HepG2 (cell line): ENCODE results near the gene RPAP2. TPM values are rescaled to one million over a fixed set of nuclear protein-coding genes. Genes with fewer than 3 reads are reported as not detected.

Experiments
- ATAC-seq: fragments of 200-7000 bp; cut with Tn5 transposase; 3 replicates; pipeline ENCODE4 v1.9.1; 2020; ENCODE audit warnings: mild to moderate bottlenecking, moderate library complexity
- BruUV-seq: library from RNA; stranded (reverse); fragments of 400-500 nt; replicated peaks from 2 replicates; lab custom pipeline; 2021; lab: Mats Ljungman, UMichigan
- CTCF ChIA-PET: fragments of 300-600 bp; formaldehyde crosslinking; extraction: SDS; loops from one replicate; lab custom pipeline; 2021; ENCODE audit warnings: low total read pairs, inconsistent platforms, low intra/inter-chr PET ratio; lab: Yijun Ruan, JAX
- POLR2A ChIA-PET: fragments of 350-600 bp; sonication (Branson Sonifier 250); formaldehyde crosslinking; loops from one replicate; lab custom pipeline; 2020; ENCODE audit warnings: antibody characterized with exemption, inconsistent platforms; lab: Yijun Ruan, JAX
- DNase-seq: peaks from one replicate; pipeline ENCODE4 v3.0.0-alpha.2; 2015; ENCODE audit warnings: low spot score
- FAIRE-seq: peaks from 3 replicates; lab custom pipeline; 2011; peaks lifted over from hg19 to GRCh38; lab: Jason Lieb, UNC
- H2AFZ ChIP-seq: one replicate; pipeline ENCODE4 v1.6.1; 2011; ENCODE audit warnings: low read length, inconsistent platforms
- H3K27ac ChIP-seq: fragments of 300-600 bp; 3 replicates; pipeline ENCODE4 v1.8.0; 2011; ENCODE audit warnings: mixed run types, mild to moderate bottlenecking, mixed read lengths, low read length, inconsistent platforms; ENCODE audit not compliant: insufficient read depth; ENCODE audit errors: extremely low read length
- H3K27me3 ChIP-seq, 2 experiments: fragments of 200-600 bp in 1 of 2; 2 replicates in 1 of 2; 3 replicates in 1 of 2; pipeline versions ENCODE4 v1.6.0 to v1.8.0; 2011; ENCODE audit warnings: low read length in 2 of 2, mild to moderate bottlenecking in 2 of 2, moderate library complexity in 2 of 2, inconsistent platforms in 1 of 2; ENCODE audit not compliant: insufficient read depth in 2 of 2, control insufficient read depth in 1 of 2
- H3K36me3 ChIP-seq, 2 experiments: fragments of 200-600 bp in 1 of 2; replicated peaks in 1 of 2; 2 replicates in 1 of 2; 3 replicates in 1 of 2; pipeline versions ENCODE4 v1.5.1 to v1.8.0; 2011; ENCODE audit warnings: low read length in 2 of 2, inconsistent platforms in 1 of 2; ENCODE audit not compliant: insufficient read depth in 2 of 2, control insufficient read depth in 1 of 2
- H3K4me1 ChIP-seq: 2 replicates; pipeline ENCODE4 v1.5.1; 2012; ENCODE audit warnings: low read length, inconsistent platforms; ENCODE audit not compliant: insufficient read depth
- H3K4me2 ChIP-seq: 2 replicates; pipeline ENCODE4 v1.6.0; 2011; ENCODE audit warnings: low read depth, low read length, inconsistent platforms
- H3K4me3 ChIP-seq, 3 experiments: fragments of 200-600 bp in 1 of 3; sonication (generic), shearing (Covaris generic) in 1 of 3; replicated peaks in 1 of 3; 2 replicates each; pipeline ENCODE4 v1.5.1; 2011 to 2016; ENCODE audit warnings: low read length in 3 of 3, inconsistent platforms in 2 of 3, low read depth in 2 of 3, mild to moderate bottlenecking in 2 of 3, control low read depth in 1 of 3, mixed read lengths in 1 of 3; ENCODE audit not compliant: insufficient read depth in 1 of 3
- H3K79me2 ChIP-seq: one replicate; pipeline ENCODE4 v1.6.1; 2011; ENCODE audit warnings: low read length, inconsistent platforms; ENCODE audit not compliant: insufficient read depth
- H3K9ac ChIP-seq: 2 replicates; pipeline ENCODE4 v1.6.0; 2011; ENCODE audit warnings: mild to moderate bottlenecking, low read depth, low read length, inconsistent platforms; ENCODE audit not compliant: insufficient read depth
- H3K9me3 ChIP-seq: 2 replicates; pipeline ENCODE4 v1.5.1; 2012; ENCODE audit warnings: mild to moderate bottlenecking, low read length
- H4K20me1 ChIP-seq: 2 replicates; pipeline ENCODE4 v1.6.0; 2011; ENCODE audit warnings: inconsistent platforms, mild to moderate bottlenecking, low read length, moderate library complexity; ENCODE audit not compliant: insufficient read depth
- AGO2 ChIP-seq: fragments of 200-400 bp; formaldehyde crosslinking; optimal IDR thresholded peaks from 2 replicates; pipeline ENCODE3; 2017; ENCODE audit warnings: mild to moderate bottlenecking, low read depth, low read length, moderate library complexity
- CEBPG ChIP-seq: IDR thresholded peaks from 2 replicates; pipeline ENCODE4 v1.6.1; 2016
- GPN1 ChIP-seq: sonication (generic); formaldehyde crosslinking; IDR thresholded peaks from 2 replicates; pipeline ENCODE4 v1.5.1; 2020; ENCODE audit warnings: missing genetic modification reagents, borderline replicate concordance
- HCFC1 ChIP-seq: fragments of 150-350 bp; IDR thresholded peaks from 2 replicates; pipeline ENCODE4 v1.6.1; 2014; ENCODE audit warnings: low read depth, low read length
- MAF1 ChIP-seq: sonication (generic); formaldehyde crosslinking; IDR thresholded peaks from 2 replicates; pipeline ENCODE4 v1.5.0; 2020; ENCODE audit warnings: missing genetic modification reagents, borderline replicate concordance
- PLRG1 ChIP-seq: fragments of 450-650 bp; conservative IDR thresholded peaks from 2 replicates; pipeline ENCODE4 v1.6.1; 2016
- RFX3 ChIP-seq: IDR thresholded peaks from 2 replicates; pipeline ENCODE4 v1.6.1; 2016; ENCODE audit warnings: missing biosample characterization, missing genetic modification reagents
- SKI ChIP-seq: fragments of 450-650 bp; IDR thresholded peaks from one replicate; pipeline ENCODE4 v1.6.1; 2018; ENCODE audit warnings: mild to moderate bottlenecking; ENCODE audit not compliant: partially characterized antibody
- STAG1 ChIP-seq: sonication (generic); formaldehyde crosslinking; IDR thresholded peaks from 2 replicates; pipeline ENCODE4 v1.4.0; 2020; ENCODE audit warnings: missing genetic modification reagents
- TBL1XR1 ChIP-seq: fragments of 150-350 bp; IDR thresholded peaks from 2 replicates; pipeline ENCODE4 v1.6.1; 2014; ENCODE audit warnings: borderline replicate concordance, low read length; ENCODE audit not compliant: partially characterized antibody
- ZBTB20 ChIP-seq: sonication (generic); formaldehyde crosslinking; IDR thresholded peaks from 2 replicates; pipeline ENCODE4 v1.8.1; 2023; ENCODE audit warnings: missing genetic modification reagents, low read depth, mild to moderate bottlenecking, borderline replicate concordance
- ZFP36L2 ChIP-seq: sonication (generic); formaldehyde crosslinking; IDR thresholded peaks from 2 replicates; pipeline ENCODE4 v1.4.0; 2020; ENCODE audit warnings: missing genetic modification reagents
- ZMYM3 ChIP-seq: sonication (generic); formaldehyde crosslinking; IDR thresholded peaks from 2 replicates; pipeline ENCODE4 v1.5.1; 2020; ENCODE audit warnings: mild to moderate bottlenecking, missing genetic modification reagents
- ZNF335 ChIP-seq: sonication (generic); formaldehyde crosslinking; IDR thresholded peaks from 2 replicates; pipeline ENCODE4 v1.4.0; 2020; ENCODE audit warnings: missing genetic modification reagents
- ZNF674 ChIP-seq: sonication (generic); formaldehyde crosslinking; IDR thresholded peaks from 2 replicates; pipeline ENCODE4 v1.5.0; 2020; ENCODE audit warnings: low read depth, mild to moderate bottlenecking, missing genetic modification reagents
- ZNF761 ChIP-seq: sonication (generic); formaldehyde crosslinking; conservative IDR thresholded peaks from 2 replicates; pipeline ENCODE4 v1.4.0; 2020; ENCODE audit warnings: mild to moderate bottlenecking, missing genetic modification reagents
- ZNF772 ChIP-seq: sonication (generic); formaldehyde crosslinking; IDR thresholded peaks from 2 replicates; pipeline ENCODE4 v1.5.0; 2020; ENCODE audit warnings: mild to moderate bottlenecking, missing genetic modification reagents
- ZSCAN20 ChIP-seq: sonication (generic); formaldehyde crosslinking; IDR thresholded peaks from 2 replicates; pipeline ENCODE4 v1.4.0; 2020; ENCODE audit warnings: missing genetic modification reagents, mild to moderate bottlenecking, borderline replicate concordance
- WGBS: methylation state at CpG from one replicate; pipeline ENCODE4 v1.1.6; 2017; ENCODE audit warnings: low lambda C conversion rate; 5-methylcytosine and 5-hydroxymethylcytosine counted together
- in situ Hi-C: cut with HindIII; loops from 2 replicates; pipeline ENCODE4 v1.10.0; 2017; ENCODE audit warnings: low pct_unique_long_range_greater_than_20kb; ENCODE audit not compliant: extremely low pct_ligation_motif_present
- intact Hi-C: fragments of 100-400 bp; cut with micrococcal nuclease; formaldehyde crosslinking; loops from one replicate; pipeline ENCODE4 v1.10.0; 2022; ENCODE audit not compliant: unreplicated experiment
- polyA plus RNA-seq, 8 experiments: library from polyadenylated mRNA; depleted of rRNA in 3 of 8; stranded (reverse) in 7 of 8; unstranded in 1 of 8; fragments of >200 nt; fragmentation: Illumina TruSeq in 4 of 8; extraction: Trizol in 4 of 8; gene quantifications; 2 replicates each; pipeline versions ENCODE4 v1.2.1 to v1.2.3, GENCODE V29; 2011 to 2016; ENCODE audit warnings: low read depth in 4 of 8, missing spikeins in 1 of 8, mixed read lengths in 1 of 8; ENCODE audit not compliant: insufficient read depth in 1 of 8
- total RNA-seq, 5 experiments: library from RNA; depleted of rRNA; stranded (reverse); fragments of >200 nt; fragmentation: Illumina TruSeq; extraction: Trizol; gene quantifications; 2 replicates each; pipeline ENCODE4 v1.2.3, GENCODE V29; 2016; ENCODE audit warnings: low read depth in 1 of 5

Gene RPAP2
- total and polyA plus RNA-seq, 2 of the 13 experiments (the other 11 are each of a cell fraction or from before 2014, with no cell fraction given): 10.0 to 34.8 TPM

GRCh38 chr1:92359986-92360385 is 61.1 kb downstream of the RPAP2 start:
- no peak for FAIRE-seq
- no peak for DNase-seq
- H2AFZ ChIP-seq: no peak overlapping the region
- H3K9ac ChIP-seq: no peak overlapping the region
- no peak overlapping the region for H3K4me2 ChIP-seq
- ChIA-PET POLR2A (no interaction called here), CTCF (no interaction called here)
- H3K9me3 ChIP-seq: no peaks in the 10 kb centered on the region
- no TSS peak for BruUV-seq
- H4K20me1 ChIP-seq: no peaks in the 10 kb centered on the region
- H3K27me3 ChIP-seq: no peaks in the 10 kb centered on the region
- H3K27ac ChIP-seq: no peak overlapping the region
- ATAC-seq: no peak
- no peak overlapping the region for H3K4me3 ChIP-seq
- H3K4me1 ChIP-seq: peaks cover 8% of the 10 kb centered on the region
- H3K36me3 ChIP-seq: peaks cover 5 to 9% of the 10 kb centered on the region in 2 experiments; a peak in 3 of 5 replicates
- WGBS: 70% methylated on average over 2 of the region's 2 CpGs
- no peaks in the 10 kb centered on the region for H3K79me2 ChIP-seq
- TF ChIP-seq AGO2: no peak
- no peak for TF ChIP-seq ZNF335 (CRISPR knock-in tag)
- no peak for TF ChIP-seq ZSCAN20
- TF ChIP-seq MAF1: no peak
- no peak for TF ChIP-seq PLRG1
- TF ChIP-seq GPN1 (CRISPR knock-in tag): no peak
- TF ChIP-seq ZMYM3 (CRISPR knock-in tag): no peak
- TF ChIP-seq ZNF674 (CRISPR knock-in tag): no peak
- TF ChIP-seq RFX3 (CRISPR knock-in tag): no peak
- no peak for TF ChIP-seq ZNF772 (CRISPR knock-in tag)
- TF ChIP-seq HCFC1: no peak
- no peak for TF ChIP-seq SKI
- no peak for TF ChIP-seq ZBTB20
- no peak for TF ChIP-seq ZFP36L2 (CRISPR knock-in tag)
- no peak for TF ChIP-seq STAG1 (CRISPR knock-in tag)
- no peak for TF ChIP-seq TBL1XR1
- TF ChIP-seq CEBPG (CRISPR knock-in tag): no peak
- no peak for TF ChIP-seq ZNF761 (CRISPR knock-in tag)
- in situ Hi-C loops: no loop called here
- intact Hi-C loops: no loop called here
